WERI-Rb-1 (cell line): ENCODE measurements around the gene MRPL33.
"Not testable (repeated sequence)": the region's sequence is repeated elsewhere in the genome, so short reads cannot be mapped to it uniquely, and the experiment has no call there.

Experiments
- DNase-seq: peaks from one replicate; pipeline ENCODE4 v3.0.0-alpha.2; 2020
- H3K27ac ChIP-seq: fragments of 250-450 bp; sonication (Bioruptor Pico); 2 replicates; pipeline ENCODE4 v1.5.1; 2020; ENCODE audit warnings: mild to moderate bottlenecking, moderate library complexity
- H3K27me3 ChIP-seq: fragments of 250-450 bp; sonication (Bioruptor Pico); 2 replicates; pipeline ENCODE4 v1.5.1; 2021; ENCODE audit warnings: mild to moderate bottlenecking, low read depth, moderate library complexity; ENCODE audit not compliant: insufficient read depth, severe bottlenecking
- H3K36me3 ChIP-seq: fragments of 250-450 bp; sonication (Bioruptor Pico); 2 replicates; pipeline ENCODE4 v1.5.1; 2020; ENCODE audit warnings: mild to moderate bottlenecking, moderate library complexity
- H3K4me3 ChIP-seq: 2 replicates; pipeline ENCODE4 v1.5.1; 2011; ENCODE audit warnings: low read depth, mild to moderate bottlenecking, control low read depth, low read length
- H3K9me3 ChIP-seq: fragments of 250-450 bp; sonication (Bioruptor Pico); 2 replicates; pipeline ENCODE4 v1.5.1; 2021; ENCODE audit warnings: mild to moderate bottlenecking, moderate library complexity; ENCODE audit not compliant: severe bottlenecking
- TF ChIP-seq, protein P1 (sequence below): IDR thresholded peaks from 2 replicates; pipeline ENCODE4 v1.5.1; 2011; ENCODE audit warnings: low read depth, mild to moderate bottlenecking, control low read depth, inconsistent platforms, low read length

Gene MRPL33

DNA sequence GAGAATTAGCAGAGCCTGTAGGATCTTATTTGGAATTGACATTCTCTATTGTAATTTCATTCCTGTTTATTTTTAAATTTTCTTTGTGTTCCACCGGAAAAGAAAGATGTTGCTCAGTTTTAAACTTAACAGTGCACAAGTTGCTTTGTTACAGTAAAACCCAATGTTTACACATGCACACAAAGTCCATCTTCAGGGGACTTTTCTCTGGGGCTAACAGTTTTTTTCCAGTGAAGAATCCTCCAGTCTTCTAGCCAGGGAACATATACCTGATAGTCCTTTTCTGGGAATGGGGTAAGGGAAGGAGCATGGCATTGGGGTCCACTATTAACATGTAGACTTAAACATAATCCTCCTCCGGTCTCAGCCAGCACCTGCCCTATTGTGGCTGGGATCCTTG is 25.2 kb upstream of the MRPL33 start:
- H3K36me3 ChIP-seq = no peaks in the 10 kb centered on the region
- H3K27me3 ChIP-seq = peaks cover 2% of the 10 kb centered on the region
- no peak overlapping the region for H3K4me3 ChIP-seq
- no peak for DNase-seq
- peaks cover 4% of the 10 kb centered on the region for H3K9me3 ChIP-seq
- no peak overlapping the region for H3K27ac ChIP-seq
- TF ChIP-seq, protein P1, sequence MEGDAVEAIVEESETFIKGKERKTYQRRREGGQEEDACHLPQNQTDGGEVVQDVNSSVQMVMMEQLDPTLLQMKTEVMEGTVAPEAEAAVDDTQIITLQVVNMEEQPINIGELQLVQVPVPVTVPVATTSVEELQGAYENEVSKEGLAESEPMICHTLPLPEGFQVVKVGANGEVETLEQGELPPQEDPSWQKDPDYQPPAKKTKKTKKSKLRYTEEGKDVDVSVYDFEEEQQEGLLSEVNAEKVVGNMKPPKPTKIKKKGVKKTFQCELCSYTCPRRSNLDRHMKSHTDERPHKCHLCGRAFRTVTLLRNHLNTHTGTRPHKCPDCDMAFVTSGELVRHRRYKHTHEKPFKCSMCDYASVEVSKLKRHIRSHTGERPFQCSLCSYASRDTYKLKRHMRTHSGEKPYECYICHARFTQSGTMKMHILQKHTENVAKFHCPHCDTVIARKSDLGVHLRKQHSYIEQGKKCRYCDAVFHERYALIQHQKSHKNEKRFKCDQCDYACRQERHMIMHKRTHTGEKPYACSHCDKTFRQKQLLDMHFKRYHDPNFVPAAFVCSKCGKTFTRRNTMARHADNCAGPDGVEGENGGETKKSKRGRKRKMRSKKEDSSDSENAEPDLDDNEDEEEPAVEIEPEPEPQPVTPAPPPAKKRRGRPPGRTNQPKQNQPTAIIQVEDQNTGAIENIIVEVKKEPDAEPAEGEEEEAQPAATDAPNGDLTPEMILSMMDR = no peak

DNA sequence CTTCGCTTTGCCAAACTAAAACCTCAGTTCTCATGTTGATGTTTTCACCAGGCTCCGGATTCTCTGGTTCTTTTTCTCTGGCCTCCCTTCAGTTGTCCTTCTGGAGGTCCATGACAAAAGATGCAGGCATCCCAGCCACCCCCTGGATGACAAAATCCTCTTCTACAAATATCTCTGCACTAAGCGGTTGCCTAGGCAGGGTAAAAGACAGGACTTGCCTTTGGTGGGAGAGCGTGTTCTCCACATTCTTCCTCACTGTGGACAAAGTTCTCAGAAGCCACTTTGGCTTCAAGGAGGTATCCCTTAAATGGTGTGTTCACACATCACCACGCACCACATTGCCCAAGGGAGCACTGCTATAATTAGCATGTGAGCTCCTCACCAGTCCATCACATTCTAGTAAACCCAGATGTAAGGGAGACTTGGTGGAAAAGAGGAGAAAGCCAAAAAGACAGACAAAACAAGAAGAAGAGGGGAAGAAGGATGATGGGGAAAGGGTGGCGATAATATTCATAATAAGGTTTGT is 23.6 kb upstream of the MRPL33 start:
- no peaks in the 10 kb centered on the region for H3K36me3 ChIP-seq
- H3K27ac ChIP-seq = no peak overlapping the region
- no peak for DNase-seq
- TF ChIP-seq, protein P1 = no peak
- peaks cover 2% of the 10 kb centered on the region for H3K27me3 ChIP-seq
- H3K4me3 ChIP-seq = no peak overlapping the region
- peaks cover 4% of the 10 kb centered on the region for H3K9me3 ChIP-seq

DNA sequence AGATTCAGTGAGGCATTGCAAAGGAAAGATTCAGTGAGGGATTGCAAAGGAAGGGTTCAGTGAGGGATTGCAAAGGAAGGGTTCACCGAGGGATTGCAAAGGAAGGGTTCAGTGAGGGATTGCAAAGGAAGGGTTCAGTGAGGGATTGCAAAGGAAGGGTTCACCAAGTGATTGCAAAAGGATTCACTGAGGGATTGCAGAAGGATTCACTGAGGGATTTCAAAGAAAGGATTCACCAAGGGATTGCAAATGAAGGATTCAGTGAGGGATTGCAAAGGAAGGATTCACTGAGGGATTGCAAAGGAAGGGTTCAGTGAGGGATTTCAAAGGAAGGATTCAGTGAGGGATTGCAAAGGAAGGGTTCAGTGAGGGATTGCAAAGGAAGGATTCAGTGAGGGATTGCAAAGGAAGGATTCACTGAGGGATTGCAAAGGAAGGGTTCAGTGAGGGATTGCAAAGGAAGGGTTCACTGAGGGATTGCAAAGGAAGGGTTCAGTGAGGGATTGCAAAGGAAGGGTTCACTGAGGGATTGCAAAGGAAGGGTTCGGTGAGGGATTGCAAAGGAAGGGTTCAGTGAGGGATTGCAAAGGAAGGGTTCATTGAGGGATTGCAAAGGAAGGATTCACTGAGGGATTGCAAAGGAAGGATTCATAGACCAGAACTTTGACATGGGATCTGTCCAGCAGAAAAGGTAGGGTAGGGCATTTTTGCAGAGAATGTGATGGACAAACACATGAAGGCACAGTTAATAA is 22.5 kb upstream of the MRPL33 start:
- not testable (repeated sequence) for DNase-seq, H3K27ac ChIP-seq, H3K36me3 ChIP-seq, H3K27me3 ChIP-seq, H3K9me3 ChIP-seq, H3K4me3 ChIP-seq

DNA sequence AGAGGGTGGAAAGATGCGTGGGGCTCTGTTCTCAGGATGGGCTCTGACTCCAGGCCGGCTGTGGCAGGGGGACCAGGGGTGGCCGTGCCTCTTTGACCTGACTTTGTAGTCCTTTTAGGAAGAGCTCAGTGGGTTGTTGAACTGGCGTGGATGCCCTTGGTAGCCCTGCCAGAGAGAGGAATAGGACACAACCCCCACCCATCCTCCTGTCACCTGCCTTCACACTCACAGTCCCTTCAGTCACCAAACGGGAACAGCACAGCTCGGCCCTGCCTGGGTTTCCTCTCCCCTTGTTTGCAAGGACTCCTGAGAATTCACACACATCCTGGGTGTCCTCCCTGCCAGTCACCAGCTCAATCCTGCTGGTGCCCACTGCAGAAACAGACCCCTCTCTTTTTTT is 20.1 kb upstream of the MRPL33 start:
- TF ChIP-seq, protein P1 = no peak
- H3K4me3 ChIP-seq = no peak overlapping the region
- H3K9me3 ChIP-seq = peaks cover 4% of the 10 kb centered on the region
- peaks cover 2% of the 10 kb centered on the region for H3K27me3 ChIP-seq
- no peak overlapping the region for H3K27ac ChIP-seq
- DNase-seq = no peak
- no peaks in the 10 kb centered on the region for H3K36me3 ChIP-seq

DNA sequence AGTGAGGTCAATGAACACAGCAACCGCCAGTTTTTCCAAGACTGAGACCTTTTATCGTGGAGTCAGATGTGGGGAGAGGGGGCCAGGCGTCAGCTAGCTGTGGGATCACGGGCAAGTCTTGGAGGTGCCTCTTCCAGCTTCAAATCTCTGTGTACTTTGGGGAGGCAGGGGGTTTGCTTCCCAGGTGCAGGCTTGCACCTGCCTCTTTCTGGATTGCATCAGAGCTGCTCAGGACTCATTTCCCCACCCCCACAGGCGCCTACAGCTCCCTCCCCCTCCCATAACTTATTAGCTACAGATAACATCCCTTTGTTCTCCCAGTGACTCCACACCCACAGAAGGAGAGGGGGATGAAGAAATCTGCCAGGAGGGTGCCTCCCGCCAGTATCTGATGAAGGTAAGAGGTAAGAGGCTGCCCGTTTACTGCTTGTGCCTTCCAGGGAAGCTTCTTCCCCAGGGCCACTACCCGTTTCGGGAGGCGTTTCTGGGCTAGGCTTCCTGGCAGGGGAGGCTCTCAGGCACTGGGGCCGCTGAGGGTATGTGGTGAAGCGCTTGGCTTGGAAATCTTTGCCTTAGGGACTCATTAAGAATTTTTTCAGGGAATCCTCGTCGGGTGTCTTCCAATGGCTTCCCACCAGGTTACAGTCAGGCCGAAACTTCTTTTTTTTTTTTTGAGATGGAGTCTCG is 18.8 kb upstream of the MRPL33 start:
- Histone ChIP-seq H3K9me3 (peaks cover 4% of the 10 kb centered on the region), H3K4me3 (no peak overlapping the region), H3K27me3 (peaks cover 2% of the 10 kb centered on the region), H3K27ac (no peak overlapping the region), H3K36me3 (no peaks in the 10 kb centered on the region)
- DNase-seq = no peak
- TF ChIP-seq, protein P1 = no peak

DNA sequence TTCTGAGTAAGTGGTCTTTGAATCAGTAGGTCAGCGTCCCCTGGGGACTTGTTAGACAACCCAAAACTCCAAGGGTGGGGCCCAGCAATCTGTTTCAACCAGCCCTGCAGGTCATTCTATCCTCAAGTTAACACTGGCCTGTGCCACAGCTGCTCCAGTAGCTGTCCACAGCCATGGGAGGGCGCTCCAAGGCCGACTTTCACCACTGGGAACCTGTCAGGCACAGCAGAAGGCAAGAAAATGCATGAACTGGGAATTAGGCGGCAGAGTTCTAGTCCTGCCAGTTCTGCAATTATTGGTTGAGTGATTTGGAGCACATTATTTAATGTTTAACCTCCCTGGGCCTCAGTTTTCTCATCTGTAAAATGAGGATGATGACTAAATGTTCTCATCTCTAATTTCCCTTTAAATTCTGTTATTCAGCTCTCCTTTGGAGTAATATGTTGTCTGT is 17.4 kb upstream of the MRPL33 start:
- no peak overlapping the region for H3K27ac ChIP-seq
- TF ChIP-seq, protein P1 = peak; percentile 97
- peaks cover 4% of the 10 kb centered on the region for H3K9me3 ChIP-seq
- peak; percentile 93 for DNase-seq
- no peaks in the 10 kb centered on the region for H3K36me3 ChIP-seq
- no peaks in the 10 kb centered on the region for H3K27me3 ChIP-seq
- H3K4me3 ChIP-seq = no peak overlapping the region
